PC-3 (cell line): ENCODE measurements around the gene CHIA.

ENCODE experiments used
- EZH2 ChIP-seq: fragments of 300-600 bp; sonication (generic); IDR thresholded peaks from one replicate; pipeline ENCODE4 v1.6.1; 2017; ENCODE audit warnings: antibody characterized with exemption, mild to moderate bottlenecking, low read length; ENCODE audit not compliant: unreplicated experiment
- TF ChIP-seq, protein P1 (sequence below): fragments of 300-600 bp; sonication (generic); conservative IDR thresholded peaks from 2 replicates; pipeline ENCODE4 v1.5.1; 2017; ENCODE audit warnings: antibody characterized with exemption, low read depth, mild to moderate bottlenecking, low read length

DNA sequence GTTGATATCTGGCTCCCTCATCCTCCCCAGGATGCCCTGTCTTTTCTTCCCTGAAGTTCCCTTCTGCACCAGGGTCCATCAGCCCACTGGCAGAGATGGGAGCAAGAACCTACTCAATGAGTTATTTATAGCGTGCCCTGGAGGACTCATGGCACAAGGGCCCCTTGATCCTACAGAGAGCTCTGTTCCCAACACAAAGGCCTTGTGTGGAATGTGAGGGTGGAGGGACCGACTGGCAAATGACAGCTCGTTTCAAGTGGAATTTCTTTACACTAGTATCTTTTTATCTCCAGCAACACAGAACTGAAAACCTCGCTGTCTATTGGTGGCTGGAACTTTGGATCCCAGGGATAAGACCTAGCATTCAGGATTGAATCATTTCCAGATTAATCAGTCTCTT lies 40.7 kb upstream of the CHIA start:
- no peak for TF ChIP-seq EZH2
- TF ChIP-seq, protein P1, sequence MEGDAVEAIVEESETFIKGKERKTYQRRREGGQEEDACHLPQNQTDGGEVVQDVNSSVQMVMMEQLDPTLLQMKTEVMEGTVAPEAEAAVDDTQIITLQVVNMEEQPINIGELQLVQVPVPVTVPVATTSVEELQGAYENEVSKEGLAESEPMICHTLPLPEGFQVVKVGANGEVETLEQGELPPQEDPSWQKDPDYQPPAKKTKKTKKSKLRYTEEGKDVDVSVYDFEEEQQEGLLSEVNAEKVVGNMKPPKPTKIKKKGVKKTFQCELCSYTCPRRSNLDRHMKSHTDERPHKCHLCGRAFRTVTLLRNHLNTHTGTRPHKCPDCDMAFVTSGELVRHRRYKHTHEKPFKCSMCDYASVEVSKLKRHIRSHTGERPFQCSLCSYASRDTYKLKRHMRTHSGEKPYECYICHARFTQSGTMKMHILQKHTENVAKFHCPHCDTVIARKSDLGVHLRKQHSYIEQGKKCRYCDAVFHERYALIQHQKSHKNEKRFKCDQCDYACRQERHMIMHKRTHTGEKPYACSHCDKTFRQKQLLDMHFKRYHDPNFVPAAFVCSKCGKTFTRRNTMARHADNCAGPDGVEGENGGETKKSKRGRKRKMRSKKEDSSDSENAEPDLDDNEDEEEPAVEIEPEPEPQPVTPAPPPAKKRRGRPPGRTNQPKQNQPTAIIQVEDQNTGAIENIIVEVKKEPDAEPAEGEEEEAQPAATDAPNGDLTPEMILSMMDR, result no peak
